Left ventricle myocardium superior (tissue), 1 donor: ENCODE data around the gene TMEM94. TPM values are rescaled to one million over a fixed set of nuclear protein-coding genes. Genes with fewer than 3 reads are reported as not detected.
"Not testable (repeated sequence)": the region's sequence is repeated elsewhere in the genome, so short reads cannot be mapped to it uniquely, and the experiment has no call there.

Experiments used
- ATAC-seq: fragments of 200-7000 bp; cut with Tn5 transposase; one replicate; pipeline ENCODE4 v1.9.1; 2020; ENCODE audit warnings: mild to moderate bottlenecking, moderate library complexity
- DNase-seq: peaks from one replicate; pipeline ENCODE4 v3.0.0-alpha.2; 2020
- intact Hi-C: fragments of 100-400 bp; cut with micrococcal nuclease; formaldehyde crosslinking; loops from one replicate; pipeline ENCODE4 v1.11.0; 2022
- long read RNA-seq: library from polyadenylated mRNA; unstranded; transcript quantifications from one replicate; pipeline ENCODE4 v2.0.0, GENCODE V29; 2021
- total RNA-seq: library from RNA; stranded (reverse); fragmentation: NEBNext Ultra II Directional; extraction: Animal tissue kit (Norgen Biotek cat#: 25700); gene quantifications from one replicate; pipeline ENCODE4 v1.2.1, GENCODE V29; 2021
- donor health status: DM: no; HTN: yes; CAD: no; lungs with severe emphysema.

The TMEM94 gene
- 56.8 TPM for total RNA-seq
- long read RNA-seq, partial matches to known transcripts = 26 of 35 reads
- long read RNA-seq, other reads (novel, unspliced or antisense) = 9 of 35 reads

GRCh38 chr17:75456417-75457046 lies at the start of gene TMEM94:
Gene TMEM94 (plus strand): TSS chr17:75456635. CDS start chr17:75471906, 15,271 bp downstream.
- peak; percentile 95 for DNase-seq
- intact Hi-C loops = no loop called here
- peak; percentile 98 for ATAC-seq

DNA sequence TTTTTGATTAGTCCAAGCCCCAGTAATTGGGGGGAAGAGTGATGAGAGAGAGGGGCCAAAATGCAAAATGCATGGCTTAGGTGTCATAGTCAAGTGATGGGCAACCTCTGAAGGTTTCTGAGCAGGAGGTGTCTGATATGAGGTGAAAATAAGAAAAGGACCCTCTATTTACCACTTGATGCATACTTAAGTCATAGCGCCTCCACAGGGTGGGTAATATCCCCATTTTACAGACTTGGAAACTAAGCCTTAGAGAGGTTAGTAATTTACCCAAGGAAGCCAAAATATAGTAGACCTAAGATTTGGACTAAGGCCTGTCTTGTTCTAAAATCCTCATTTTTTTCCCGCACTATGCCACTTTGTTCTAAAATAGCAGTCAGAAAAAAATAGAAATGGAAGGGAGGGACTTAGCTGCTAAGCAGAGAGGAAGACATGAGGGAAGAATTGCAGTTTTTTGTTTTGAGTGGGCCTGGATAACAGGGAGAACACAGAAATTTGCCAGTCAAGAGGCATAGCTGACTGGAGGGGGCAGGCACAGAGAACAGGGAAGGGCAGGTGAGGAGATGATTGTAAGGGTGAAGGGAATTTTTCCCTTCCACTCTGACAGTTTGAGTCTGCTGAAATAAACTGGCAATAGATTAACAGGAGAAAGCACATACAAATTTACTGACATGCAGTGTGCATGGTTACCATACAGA lies 48.6 kb upstream of the TMEM94 start:
- intact Hi-C loops = no loop called here
- no peak for ATAC-seq
- DNase-seq = no peak

- DNase-seq = no peak
- intact Hi-C loops = loop anchor here (5.0 kb wide), 1 partner anchor 88 kb away; no protein-coding TSS in a partner anchor
- ATAC-seq = no peak
Observed at GRCh38 chr17:75410141-75410540, 46.3 kb upstream of the TMEM94 start.

- ATAC-seq (no peak), DNase-seq (no peak)
- intact Hi-C loops = loop anchor here (5.0 kb wide), 1 partner anchor 89 kb away; no protein-coding TSS in a partner anchor
Observed at GRCh38 chr17:75411328-75412067, 44.9 kb upstream of the TMEM94 start.

GRCh38 chr17:75412455-75413317 lies 43.7 kb upstream of the TMEM94 start:
- intact Hi-C loops = loop anchor here (5.0 kb wide), 1 partner anchor 90 kb away; no protein-coding TSS in a partner anchor
- peak; percentile 51 for ATAC-seq

DNA sequence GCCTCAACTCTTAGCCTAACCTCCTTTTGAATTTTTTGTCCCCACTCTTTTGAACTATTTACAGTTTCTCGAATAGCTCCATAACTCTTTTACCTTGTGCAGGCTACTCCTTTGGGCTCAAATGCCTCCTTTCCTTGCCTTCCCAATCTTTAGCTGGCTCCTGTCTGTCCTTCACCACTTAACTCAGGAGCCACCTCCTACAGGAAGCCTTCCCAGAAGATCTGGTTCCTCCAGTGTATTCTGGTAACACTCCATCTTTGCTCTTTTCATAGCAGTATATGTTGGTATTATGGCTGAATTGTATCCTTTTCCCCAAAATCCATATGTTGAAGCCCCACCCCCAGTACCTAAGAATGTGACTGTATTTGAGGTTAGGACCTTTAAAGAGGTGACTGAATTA lies 41.9 kb upstream of the TMEM94 start:
- DNase-seq (no peak), ATAC-seq (no peak)
- intact Hi-C loops = loop anchor here (5.0 kb wide), 1 partner anchor 92 kb away; no protein-coding TSS in a partner anchor

More at GRCh38 chr17:75412455-75413317, 43.7 kb upstream of the TMEM94 start:
- DNase-seq = no peak

- ATAC-seq = no peak
- DNase-seq = no peak
- intact Hi-C loops = no loop called here
Observed at GRCh38 chr17:75416006-75416405, 40.4 kb upstream of the TMEM94 start.

DNA sequence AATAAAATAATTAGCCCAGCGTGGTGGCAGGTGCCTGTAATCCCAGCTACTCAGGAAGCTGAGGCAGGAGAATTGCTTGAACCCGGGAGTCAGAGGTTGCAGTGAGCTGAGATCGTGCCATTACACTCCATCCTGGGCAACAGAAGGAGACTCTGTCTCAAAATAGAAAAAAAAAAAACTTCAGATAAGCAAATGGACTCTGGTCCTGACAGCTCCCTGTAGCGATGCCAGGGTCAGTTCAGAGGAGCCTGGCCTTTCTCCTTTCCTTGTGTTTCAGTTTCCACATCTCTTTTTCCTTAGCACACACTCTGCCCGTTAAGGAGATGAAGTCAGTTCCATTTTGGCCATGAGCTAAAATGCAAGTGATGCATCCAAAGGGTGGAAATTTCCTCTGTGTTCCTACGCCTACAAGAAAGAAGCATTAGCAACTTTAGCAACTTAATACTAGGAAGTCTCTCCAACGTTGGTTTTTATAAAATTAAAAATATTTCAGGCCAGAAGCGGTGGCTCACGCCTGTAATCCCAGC lies 39.3 kb upstream of the TMEM94 start:
- ATAC-seq (peak; percentile 86), DNase-seq (peak; percentile 46)
- intact Hi-C loops = no loop called here

GRCh38 chr17:75418531-75418930 lies 37.9 kb upstream of the TMEM94 start:
- DNase-seq (no peak), ATAC-seq (no peak)
- intact Hi-C loops = no loop called here

DNA sequence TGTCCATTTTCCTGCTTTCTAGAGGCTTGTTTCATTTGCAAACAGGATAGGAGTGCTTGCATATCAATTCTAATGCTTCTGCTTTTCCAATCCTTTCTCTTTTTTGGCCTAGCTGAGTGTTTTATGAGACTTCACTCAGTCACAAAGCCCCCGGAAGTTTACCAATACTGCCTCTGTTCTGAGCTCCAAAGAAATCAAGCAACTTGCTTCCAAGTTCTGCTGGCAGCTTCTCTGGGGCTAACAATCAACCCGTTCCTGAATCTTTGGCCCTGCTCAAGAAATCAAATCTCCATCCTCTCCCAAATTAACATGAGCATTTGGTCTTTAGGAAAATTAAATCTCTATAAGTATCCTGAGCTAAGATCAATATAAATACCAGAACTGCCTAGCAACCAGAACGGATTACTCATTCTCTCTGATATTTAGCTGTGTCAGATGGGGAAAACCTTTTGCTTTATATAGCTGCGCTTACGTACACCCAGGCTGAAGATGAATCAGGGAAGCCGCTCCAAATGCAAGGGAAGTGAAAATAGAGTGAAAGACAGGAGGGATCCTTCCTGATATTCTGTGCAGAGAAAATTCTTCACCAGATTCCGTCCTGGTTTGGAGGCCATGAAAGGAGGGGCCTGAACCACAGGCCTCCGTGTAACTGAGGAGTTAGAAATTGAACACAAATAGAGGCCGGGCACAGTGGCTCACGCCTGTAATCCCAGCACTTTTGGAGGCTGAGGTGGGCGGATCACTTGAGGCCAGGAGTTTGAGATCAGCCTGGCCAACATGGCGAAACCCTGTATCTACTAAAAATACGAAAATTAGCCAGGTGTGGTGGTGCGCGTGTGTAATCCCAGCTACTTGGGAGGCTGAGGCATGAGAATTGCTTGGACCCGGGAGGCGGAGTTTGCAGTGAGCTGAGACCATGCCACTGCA lies 27.6 kb upstream of the TMEM94 start:
- ATAC-seq = no peak
- DNase-seq = no peak
- intact Hi-C loops = loop anchor here (10.0 kb wide), 1 partner anchor 86 kb away; the partner anchor contains the start of genes CASKIN2 and TSEN54

DNA sequence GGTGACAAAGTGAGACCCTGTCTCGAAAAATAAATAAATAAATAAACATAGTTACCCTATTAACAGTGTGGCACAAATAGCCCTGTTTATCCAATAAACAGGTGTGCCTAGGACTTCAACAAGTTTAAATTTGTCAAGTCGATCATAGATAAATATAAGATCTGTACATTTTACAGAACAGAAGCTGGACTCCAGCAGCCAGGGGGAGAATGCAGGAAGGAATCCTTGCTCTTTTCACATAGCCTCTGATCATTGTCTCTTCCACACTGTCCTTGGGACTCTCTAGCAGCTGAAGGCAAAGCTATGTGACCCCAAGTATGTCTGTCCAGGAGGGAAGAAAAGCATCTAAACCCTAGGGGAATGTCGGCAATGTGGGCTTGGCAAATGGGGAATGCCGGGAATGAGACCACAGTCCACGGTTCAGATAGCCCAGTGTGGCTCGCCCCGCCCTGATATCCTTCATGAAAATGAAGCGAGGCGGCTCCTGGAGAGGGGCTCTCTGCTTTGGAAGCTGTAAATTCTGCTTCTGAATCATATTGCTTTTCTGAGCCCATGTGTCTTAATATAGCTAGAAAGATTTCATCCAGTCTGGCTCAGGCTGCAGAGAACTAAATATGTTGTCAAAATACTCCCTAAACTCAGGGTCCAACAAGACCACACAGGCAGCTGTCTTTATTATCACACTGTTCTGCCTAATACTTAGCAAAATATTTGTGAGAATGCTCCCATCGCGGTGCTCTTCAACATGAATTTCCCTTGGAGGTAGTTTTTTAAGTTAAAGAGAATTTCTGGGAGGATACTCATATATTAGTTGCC lies 26.1 kb upstream of the TMEM94 start:
- no peak for ATAC-seq
- DNase-seq = no peak
- intact Hi-C loops = no loop called here

DNA sequence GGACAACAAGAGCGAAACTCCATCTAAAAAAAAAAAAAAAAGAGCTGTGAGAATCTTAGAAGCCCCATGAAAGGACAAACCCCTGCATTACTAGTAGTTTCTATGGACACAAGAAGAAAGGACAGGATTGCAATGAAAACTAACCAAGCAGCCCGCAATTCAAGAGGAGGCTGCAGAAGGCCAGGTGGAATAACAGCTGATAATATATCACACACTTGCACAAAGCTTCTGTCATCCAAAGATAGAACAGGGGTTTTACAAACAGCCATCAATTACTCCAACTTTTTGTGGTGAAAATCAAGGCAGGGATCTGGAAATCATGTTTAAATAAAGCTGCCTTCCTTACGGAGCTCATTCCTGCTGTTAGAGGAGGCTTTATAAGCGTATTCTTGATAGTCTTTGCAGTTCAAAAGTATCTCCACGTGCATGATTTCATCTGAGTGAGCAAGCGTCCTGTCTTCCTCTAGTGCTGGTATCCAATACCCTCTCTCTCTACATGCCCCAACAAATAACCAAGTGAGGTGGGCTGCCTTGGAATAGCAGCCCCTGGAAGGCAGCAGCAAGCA lies 23.1 kb upstream of the TMEM94 start:
- intact Hi-C loops = no loop called here
- no peak for DNase-seq
- ATAC-seq = no peak

DNA sequence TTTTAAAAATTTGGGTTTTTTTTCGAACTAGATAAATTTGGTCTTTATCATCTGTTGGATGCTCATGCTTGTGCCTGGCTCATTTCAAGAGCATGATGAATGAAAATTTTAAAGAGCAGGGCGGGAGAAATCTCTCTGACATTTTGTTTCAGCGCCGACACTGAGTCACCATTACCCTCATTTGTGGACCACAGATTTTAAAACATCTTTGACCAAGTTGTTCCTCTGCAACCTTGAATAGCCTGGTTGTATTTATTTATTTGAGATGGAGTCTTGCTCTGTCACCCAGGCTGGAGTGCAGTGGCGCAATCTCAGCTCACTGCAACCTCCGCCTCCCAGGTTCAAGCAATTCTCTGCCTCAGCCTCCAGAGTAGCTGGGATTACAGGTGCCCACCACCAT lies 22.0 kb upstream of the TMEM94 start:
- DNase-seq, intact Hi-C loops, ATAC-seq: not testable (repeated sequence)

DNA sequence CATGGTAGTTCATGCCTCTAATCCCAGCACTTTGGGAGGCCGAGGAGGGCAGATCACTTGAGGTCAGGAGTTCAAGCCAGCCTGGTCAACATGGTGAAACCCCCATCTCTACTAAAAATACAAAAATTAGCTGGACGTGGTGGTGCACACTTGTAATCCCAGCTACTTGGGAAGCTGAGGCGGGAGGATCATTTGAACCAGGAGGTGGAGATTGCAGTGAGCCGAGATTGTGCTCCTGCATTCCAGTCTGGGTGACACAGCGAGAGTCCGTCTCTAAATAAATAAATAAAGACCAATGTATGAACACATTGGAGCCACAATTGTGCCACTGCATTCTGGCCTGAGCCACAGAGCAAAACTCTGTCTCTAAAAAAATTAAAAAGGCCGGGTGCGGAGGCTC lies 19.0 kb upstream of the TMEM94 start:
- intact Hi-C loops, DNase-seq, ATAC-seq: not testable (repeated sequence)

GRCh38 chr17:75439287-75439686 lies 17.1 kb upstream of the TMEM94 start:
- intact Hi-C loops = no loop called here
- ATAC-seq (no peak), DNase-seq (no peak)

DNA sequence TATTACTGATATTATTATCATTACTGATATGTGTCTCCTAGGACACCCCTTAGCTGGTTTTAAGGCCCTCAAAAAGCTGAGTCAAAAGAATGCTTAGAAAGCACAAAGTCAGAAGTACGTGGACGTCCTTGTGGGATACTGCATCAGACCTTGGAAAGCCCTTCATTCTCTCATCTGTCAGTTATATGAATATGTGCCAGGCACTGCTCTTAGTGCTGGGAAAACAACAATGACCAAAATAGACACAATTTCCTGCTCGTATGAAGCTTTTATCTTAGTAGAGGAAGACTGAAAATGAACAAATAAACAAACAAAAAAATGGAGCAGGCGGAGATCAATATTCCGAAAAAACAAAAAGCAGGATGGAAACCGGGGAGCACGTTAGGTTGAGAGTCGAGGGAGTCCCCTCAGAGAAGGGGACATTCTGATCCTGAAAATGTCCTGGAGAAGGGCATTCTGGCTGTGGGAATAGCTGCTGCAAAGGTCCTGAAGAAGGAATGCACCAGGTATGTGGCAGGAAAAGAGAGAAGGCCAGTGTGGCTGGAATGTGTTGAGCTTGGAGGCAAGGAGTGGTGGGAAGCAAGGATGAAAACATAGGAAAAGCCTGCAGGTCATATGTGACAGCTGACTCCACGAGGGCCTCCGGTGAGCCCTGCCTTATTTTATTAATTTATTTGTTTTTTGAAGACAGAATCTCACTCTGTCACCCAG lies 15.5 kb upstream of the TMEM94 start:
- intact Hi-C loops = no loop called here
- DNase-seq = no peak
- ATAC-seq = peak; percentile 60
